ENCODE results near the gene ZSWIM3.
"Not testable (repeated sequence)": the region's sequence is repeated elsewhere in the genome, so short reads cannot be mapped to it uniquely, and the experiment has no call there.

ZSWIM3 gene

DNA sequence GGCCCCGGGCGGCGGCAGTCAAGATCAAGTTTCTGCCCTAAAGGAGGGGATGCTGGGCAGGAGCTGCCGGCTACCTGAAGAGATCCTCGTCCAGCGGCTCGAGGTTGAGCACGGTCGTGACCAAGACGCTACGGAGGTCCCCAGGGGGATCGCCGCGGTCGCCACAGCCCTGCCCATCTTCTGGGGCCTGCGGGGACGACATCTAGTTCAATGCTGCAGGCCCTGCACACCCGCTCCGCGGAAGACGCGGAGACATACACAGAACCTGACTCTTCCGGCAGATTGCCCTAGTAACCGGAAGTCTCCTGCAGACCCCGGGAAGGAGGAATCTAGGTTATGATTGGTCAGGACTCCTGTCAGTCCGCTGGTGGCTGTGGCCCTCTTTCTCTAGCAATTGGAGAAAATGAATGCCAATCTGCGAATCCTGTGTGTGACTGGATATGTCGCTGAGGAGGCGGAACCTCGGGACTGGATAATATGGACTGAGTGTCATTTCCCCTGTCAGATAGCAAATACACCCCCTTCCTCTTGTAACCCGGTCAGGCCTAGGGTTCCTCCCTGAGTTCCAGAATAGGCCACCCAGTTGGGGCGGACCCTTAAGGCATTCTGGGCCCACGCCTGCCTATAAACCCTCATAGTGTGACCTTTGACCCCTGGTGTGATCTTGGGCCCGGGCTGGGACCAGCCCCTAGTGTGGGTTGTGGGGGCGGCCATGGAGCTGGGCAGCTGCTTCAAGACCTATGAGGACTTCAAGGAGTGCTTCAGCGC, at the start of gene ZSWIM3, which contains the start of gene ACOT8:
ZSWIM3 (plus strand) TSS at position 501 of the 768 bp plus-strand sequence; CDS start at position 713, 212 bp downstream.
ACOT8 (minus strand) TSS at position 279 of the 768 bp plus-strand sequence; CDS start at position 202, 77 bp downstream.
- peak; percentile 100 for DNase-seq (ENCODE audit: low spot score)

DNA sequence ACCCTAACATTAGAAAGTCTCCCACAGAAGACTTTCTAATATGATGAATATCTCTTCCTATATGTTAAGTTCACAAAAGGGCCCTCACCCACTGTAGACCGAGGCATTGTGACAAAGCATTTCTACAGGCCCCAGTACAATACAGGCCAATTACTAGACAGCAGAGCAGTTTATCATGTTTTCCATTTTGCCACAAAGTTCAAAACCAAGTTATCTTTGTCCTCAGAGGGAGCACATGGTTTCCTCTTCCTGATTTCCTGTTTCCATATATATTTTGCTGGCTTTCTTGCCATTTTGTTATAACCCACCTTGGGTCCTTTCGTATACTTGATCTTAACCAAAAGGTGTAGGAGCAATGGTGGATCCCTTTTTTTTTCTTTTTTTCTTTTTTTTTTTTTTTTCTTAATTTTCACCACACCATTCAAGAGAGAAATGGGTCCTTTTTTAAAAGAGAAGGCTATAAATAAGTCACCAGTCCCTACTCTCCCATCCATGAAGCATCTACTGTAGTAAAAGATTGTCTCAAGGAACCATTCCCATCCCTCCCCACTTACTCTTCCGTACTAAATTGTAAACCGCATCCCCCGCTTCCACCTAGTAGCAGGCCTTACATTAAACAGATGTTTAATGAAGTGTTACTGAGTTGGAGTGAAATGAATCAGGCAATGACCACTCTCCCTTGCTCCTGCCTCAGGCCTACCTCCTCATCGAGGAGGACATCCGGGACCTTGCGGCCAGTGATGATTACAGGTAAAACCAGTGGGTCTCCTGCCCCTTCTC, 47.0 kb upstream of the ZSWIM3 start:
- DNase-seq (ENCODE audit: low spot score): no peak

DNA sequence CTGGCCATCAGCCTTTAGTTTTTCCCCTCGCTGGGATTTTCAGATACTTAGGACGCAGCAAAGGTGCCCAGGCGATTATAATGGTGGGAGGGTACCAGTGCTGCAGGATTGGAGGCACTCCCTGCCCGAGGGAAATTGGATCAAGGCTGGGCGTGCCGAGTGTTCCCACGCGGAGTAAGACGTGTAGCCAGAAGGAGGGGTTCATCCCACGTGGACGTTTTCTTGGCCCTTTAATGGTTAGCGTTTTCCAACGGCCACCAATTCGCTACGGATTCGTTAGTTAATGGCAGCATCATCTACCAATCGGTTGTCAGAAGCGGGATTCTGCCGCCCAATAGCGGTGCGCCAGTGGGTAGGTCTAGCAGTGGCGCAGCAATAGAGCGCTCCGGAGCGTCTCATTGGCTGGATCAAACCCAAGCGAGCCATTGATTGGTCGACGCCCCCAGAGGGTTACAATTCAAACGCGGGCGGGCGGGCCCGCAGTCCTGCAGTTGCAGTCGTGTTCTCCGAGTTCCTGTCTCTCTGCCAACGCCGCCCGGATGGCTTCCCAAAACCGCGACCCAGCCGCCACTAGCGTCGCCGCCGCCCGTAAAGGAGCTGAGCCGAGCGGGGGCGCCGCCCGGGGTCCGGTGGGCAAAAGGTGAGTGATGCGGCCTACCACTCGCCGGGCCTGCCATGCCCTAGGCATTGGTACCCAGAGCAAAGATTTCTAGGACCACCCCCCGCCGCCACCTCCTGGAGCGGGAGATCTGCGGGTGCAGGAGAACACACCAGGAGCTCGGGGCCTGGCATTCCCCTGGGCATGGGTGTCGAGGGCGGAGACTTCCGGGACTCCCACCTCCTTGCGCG, 45.0 kb upstream of the ZSWIM3 start, which contains the start of gene UBE2C:
UBE2C (plus strand) TSS at position 488 of the 849 bp plus-strand sequence; CDS start at position 540, 52 bp downstream.
- peak; percentile 96 for DNase-seq (ENCODE audit: low spot score)

DNA sequence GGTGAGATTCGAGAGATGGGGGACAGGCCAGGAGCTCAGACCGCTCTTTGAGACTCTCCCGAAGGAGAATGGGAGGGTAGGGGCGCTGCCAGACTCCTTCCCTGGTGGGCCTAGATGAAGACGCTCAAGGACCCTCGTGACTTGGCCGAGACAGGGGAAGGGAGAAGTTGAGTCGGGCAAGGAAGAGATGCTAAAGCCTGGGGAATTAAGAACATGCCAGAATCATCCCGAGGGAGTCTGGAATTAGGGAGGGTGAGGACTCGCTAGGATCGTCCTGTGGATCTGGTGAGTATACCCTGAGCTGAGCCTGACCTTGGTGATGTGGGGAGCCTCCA, 44.4 kb upstream of the ZSWIM3 start:
- DNase-seq (ENCODE audit: low spot score): no peak

DNA sequence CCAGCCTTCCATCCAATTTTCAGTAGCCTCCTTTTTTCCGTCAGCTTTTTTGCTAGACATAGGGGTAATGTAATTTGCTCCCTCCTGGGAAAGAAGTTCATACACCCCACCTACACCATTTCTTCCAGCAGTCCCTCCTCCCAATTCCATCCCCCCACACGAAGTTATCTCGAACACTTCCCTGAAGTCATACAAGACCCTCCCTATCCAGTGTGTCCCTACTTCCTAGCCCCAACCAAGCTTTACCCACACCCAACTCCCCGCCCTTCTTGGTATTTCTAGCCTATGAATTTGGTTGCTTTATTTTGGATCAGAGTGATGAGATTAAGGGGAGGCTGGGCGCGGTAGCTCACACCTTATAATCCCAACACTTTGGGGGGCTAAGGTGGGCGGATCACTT, 43.9 kb upstream of the ZSWIM3 start:
- DNase-seq (ENCODE audit: low spot score): no peak

DNA sequence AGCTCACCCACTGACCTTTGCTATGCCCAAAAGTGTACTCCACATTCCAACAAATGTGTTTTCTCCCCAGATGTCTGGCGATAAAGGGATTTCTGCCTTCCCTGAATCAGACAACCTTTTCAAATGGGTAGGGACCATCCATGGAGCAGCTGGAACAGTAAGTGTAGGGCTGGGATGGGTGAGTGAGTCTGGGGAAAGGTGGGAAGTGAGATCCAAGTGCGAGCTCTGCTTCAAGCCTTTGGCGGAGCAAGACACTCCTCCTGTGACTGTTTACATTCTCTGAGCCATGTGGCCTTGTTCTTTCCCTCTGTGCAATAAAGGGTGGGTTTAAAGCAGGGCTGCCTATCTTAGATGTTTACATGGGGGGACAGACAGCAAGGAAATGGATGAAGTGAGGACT, 43.1 kb upstream of the ZSWIM3 start:
- no peak for DNase-seq (ENCODE audit: low spot score)

DNA sequence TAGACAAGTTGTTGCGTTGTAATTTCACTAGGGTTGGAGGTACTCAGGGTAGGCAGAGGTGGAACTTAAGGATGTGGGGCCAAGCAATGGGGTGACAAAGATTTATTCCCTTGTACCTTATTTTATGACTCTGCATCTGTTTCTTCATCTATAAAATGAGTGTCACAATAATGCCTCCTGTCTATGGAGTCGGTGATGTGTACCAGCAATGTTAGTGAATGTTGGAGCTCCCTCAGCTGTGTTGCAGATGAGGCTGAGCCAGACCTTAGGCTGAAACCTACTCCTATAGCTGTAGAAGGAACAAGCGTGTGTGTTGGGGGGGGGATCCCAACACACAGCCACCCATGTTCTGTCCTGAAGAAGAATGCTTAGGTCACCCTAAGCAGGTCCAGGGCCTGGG, 40.5 kb upstream of the ZSWIM3 start:
- no peak for DNase-seq (ENCODE audit: low spot score)

DNA sequence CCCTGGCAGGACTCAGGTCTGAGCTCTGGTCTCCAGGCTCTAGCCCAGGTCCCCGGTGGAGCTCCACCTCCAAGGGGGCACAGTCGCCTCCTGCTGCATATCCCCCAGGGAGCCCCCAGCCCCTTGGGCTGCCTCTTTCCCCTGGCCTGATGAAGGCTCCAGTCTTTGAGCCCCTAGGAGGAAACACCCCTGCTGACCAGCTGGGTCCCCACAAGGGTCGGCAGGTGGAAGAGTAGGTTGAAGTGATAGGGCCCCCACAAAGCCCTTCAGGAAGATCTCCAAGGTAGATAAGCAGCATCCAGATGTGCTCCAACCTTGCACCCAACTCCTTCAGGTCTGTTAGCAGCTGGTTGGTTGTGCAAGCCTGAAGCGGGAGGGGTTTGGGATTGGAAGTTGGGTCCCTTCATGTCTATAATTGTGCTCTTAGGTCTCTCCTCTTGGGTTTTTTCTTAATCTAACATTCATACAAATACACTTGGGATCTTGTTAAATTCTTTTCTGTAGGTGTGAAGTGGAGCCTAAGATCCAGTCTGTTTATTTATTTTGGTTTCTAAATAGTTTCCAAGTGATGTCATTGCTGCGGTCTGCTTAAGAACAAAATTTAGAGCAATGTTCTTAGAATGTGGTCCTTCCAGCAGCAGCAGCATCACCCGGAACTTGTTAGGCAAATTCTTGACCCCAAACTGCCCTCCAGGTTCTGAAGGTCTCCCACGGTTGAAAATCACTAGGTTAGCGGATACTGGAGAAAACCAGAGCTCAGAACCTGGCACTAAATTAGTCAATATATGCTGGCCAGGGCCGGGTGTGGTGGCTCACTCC, 39.8 kb upstream of the ZSWIM3 start:
- DNase-seq (ENCODE audit: low spot score): no peak

DNA sequence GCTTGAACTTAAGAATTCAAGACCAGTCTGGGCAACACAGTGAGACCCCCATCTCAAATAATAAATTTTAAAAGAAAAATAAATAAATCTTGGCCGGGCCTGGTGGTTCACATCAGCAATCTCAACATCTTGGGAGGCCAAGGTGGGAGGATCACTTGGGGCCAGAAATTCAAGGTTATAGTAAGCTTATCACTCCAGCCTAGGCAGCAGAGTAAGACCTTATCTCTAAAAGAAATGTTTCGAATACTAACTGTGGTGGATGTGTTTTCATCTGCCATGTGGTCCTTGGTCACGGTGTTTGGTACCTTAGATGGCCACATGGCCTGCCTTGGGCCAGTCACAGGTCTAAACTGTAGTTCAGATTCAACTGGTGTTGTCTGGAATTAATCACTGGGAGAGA, 39.2 kb upstream of the ZSWIM3 start:
- no peak for DNase-seq (ENCODE audit: low spot score)

DNA sequence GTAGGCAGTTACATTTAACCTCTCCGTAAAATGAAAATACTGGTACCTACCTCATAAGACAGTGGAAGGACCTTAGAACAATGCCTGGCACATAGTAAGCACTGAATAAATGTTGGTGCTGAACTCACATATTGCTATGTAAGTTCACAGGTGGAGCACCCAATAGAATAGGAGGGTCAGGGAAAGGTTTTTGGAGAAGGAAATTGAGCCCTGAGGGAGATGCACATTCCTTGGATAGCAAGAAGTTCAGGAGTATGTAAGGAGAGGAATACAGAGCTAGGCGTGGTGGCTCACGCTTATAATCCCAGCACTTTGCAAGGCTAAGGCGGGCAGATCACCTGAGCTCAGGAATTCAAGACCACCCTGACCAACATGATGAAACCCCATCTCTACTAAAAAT, 37.9 kb upstream of the ZSWIM3 start:
- DNase-seq (ENCODE audit: low spot score): no peak

DNA sequence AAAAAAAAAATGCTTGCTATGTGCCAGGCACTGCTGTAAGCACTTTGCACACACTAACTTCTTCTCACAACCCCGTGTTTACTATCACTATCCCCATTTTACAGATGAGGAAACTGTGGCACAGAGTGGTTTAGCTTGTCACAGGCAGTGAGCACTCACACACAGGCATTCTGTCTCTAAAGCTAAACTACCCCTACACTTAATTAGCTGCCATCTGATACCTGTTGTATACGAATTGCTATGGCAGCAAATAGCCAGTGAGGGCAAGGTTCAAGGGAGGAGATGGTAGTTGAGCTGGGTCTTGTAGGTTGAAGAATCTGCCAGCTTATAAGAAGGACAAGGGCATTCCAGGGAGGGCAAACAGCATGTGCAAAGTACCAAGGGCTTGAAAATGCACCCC, 35.5 kb upstream of the ZSWIM3 start:
- no peak for DNase-seq (ENCODE audit: low spot score)

DNA sequence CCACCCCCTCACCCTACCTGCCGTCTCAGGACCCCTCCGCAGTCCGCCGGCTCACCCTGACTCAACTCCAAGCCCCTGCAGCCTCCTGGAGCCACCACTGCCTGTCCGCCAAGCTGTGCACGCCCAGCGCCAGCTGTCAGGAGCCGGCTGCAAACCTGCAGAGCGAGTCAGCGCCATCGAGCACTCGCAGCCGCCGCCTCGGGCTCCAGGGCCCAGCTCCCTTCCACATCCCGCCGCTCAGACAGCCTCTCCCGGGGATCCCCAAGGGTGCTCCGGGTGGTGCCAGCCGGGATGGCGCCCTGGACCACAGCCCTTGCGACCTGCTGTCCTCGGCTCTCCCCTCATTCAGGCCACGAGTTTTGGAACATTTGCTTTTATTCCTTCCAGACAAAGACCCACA, 34.6 kb upstream of the ZSWIM3 start:
- no peak for DNase-seq (ENCODE audit: low spot score)

DNA sequence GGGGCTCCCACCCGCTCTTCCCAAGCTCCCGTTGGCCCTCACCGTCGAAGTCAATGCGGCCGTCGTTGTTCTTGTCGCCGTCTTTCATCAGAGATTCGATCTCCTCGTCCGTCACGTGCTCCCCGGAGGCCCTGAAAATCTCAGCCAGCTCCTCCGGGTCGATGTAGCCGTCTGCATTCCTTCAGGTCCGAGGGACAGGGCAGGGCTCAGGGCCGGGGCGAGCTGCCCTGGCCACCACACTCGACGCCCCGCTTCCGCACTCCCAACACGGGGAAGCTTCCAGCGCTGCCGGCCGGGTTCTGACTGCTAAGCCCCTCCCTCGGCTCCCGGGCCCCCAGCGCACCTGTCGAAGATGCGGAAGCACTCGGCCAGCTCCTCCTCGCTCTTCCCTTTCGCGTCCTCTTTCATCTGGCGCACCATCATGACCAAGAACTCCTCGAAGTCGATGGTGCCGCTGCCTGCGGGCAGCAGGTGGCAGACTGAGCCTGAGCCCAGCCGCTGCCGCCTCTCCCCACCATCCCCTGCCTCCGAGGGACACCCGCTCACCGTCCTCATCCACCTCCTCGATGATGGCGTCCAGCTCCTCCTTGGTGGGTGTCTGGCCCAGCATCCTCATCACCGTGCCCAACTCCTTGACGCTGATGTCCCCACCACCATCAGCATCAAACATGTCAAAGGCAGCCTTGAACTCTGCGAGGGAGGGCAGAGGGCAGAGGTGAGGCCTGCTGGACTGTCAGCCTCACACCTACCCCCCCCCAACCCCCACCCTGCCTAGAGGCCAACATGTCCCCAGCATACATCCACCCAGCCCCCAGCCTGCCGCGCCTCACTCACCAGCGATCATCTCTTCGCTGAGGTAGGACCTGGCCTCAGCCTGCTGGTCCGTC, 33.2 kb upstream of the ZSWIM3 start:
- DNase-seq (ENCODE audit: low spot score): peak; percentile 57

DNA sequence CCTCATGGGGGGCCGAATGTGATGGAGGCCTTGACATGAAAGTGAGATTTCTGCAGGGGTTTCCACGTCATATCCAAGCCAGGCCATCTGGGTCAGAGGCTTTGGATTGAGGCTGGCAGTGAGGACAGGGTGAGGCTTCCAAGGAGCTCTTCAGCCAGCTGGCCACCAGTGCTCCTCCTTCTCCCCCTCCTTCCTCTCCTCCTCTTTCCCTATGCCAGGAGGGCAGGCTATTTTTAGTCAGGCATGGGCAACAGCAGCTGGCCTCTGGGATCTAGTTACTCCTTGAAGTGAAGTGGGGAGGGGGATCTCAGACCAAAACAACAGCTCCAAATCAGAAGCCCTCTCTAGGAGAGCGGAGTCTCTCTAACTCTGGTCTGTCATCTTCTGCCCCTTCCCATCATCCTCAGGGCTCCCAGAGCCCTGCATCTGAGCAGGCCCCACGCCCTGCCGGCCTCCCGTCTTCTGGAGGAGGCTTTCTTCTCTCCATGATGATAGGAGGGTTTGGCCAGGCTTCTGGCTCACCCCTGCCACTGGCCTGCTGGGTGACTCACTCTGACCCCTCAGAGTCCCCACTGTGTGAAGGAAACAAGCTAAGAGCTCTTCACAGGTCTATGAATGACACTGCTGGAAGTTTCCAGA, 30.9 kb upstream of the ZSWIM3 start:
- no peak for DNase-seq (ENCODE audit: low spot score)

DNA sequence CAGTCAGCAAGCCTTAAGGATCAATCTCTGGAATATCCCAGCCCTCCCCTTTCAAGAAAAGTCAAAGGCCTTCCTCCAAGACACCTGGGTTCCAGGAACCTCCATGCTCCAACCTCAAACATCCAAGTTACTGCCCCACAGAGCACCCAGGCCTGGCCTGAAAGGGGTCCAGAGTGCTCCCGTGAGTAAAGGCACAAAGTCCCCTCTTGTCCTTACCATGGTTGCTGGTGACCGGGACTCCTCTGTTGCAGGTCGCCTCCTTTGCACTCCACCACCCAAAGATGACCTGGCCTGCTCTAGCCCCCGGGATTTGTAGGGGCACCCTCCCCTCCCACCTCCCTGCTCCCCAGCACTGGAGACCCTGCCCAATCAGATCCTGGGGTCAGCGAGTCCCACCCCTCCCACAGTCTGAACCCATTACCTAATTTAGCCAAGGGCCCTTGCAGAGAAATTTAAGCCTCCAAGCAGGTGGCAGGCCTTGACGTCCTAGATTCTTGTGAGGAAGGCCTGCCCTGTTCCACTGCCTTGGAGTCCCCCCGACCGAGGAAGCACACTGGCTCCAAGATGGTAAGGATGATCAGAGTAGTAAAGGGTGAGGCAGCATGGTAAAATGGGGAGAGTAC, 30.3 kb upstream of the ZSWIM3 start, which contains the start of gene TNNC2:
TNNC2 (minus strand) TSS at position 283 of the 623 bp plus-strand sequence; CDS start at position 219, 64 bp downstream.
- DNase-seq (ENCODE audit: low spot score): no peak

DNA sequence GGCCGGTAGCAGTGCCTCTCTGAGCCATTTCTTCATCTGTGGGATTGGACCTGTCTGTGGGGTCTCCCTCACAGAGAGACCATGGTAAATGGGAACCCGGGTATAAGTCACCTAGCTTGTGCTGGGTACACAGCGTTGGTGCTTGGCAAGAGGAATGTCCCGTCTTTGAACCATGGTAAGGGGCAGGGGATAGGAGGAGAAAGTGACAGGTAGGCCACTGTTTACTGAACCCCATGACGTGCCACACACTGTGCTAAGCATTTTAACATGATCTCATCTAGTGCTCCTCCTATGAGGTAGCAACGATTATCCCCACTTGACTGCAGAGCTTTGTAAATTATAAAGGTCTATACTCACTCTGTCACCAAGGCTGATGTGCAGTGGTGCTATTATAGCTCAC, 29.7 kb upstream of the ZSWIM3 start:
- no peak for DNase-seq (ENCODE audit: low spot score)

DNA sequence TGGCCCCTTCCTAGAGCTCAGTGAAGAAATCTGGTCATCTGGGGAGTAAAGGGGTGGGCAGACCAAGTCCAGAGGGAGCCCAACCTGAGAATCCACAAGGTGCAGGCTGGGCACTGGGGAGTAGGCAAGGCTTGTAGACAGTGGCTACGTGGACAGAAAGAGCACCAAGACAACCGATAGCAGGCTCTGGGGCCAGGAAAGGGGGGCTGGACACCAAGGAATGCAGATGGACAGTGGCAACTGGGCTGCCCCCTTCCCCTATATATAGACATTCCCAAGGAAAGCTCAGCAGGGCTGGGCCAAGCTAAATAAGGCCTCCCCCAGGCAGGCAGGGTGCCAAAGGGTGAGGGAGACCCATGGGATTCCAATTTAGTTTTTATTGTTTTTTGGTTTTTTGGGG, 28.8 kb upstream of the ZSWIM3 start:
- no peak for DNase-seq (ENCODE audit: low spot score)

DNA sequence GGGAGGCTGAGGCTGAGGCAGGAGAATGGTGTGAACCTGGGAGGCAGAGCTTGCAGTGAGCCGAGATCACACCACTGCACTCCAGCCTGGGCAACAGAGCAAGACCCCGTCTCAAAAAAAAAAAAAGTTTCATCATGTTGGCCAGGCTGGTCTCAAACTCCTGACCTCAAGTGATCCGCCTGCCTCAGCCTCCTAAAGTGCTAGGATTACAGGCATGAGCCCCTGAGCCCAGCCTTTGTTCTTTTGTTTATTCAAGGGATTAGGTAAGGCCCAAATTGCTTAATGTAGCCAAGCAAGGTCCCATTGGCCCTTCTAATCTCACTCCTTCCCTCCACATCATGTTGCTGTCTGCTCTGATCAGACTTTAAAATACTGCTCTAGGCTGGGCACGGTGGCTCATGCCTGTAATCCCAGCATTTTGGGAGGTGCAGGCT, 27.7 kb upstream of the ZSWIM3 start:
- not testable (repeated sequence) for DNase-seq (ENCODE audit: low spot score)

DNA sequence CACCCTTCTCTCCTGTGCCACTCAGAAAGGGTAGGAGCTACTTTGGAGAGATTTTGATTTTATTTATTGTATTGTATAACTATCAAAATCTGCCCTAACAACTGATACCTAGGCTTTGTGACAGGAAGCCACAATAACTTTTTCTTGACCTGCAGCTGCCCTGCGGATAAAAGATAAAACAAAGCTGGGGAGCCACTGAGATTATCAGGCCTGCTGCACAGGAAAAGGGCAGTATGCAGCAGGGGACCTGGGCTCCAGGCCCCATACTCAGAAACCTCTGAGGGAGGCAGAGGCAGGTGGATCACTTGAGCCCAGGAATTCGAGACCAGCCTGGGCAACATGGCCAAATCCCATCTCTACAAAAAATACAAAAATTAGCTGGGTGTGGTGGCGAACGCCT, 24.8 kb upstream of the ZSWIM3 start:
- DNase-seq (ENCODE audit: low spot score): no peak
